SH-SY5Y (cell line): ENCODE results near the gene INSR.

Experiments
- GATA2 ChIP-seq: IDR thresholded peaks from 2 replicates; pipeline ENCODE4 v1.6.1; 2011; ENCODE audit warnings: mild to moderate bottlenecking, low read depth, low read length
- GATA3 ChIP-seq: IDR thresholded peaks from 2 replicates; pipeline ENCODE4 v1.6.1; 2011; ENCODE audit warnings: low read depth, mild to moderate bottlenecking, low read length, moderate library complexity

GRCh38 chr19:7074705-7075282, 219.4 kb downstream of the INSR start:
- TF ChIP-seq GATA2 (no peak), GATA3 (no peak)
